ENCODE data around the gene CTBP2. TPM values are rescaled to one million over a fixed set of nuclear protein-coding genes. Genes with fewer than 3 reads are reported as not detected.

Gene CTBP2
- total RNA-seq, 1 experiment from 2014 or later, result 191 TPM

GRCh38 chr10:125206623-125207022 is 46.3 kb upstream of the CTBP2 start:
- H3K36me3 Mint-ChIP-seq, result no peaks in the 10 kb centered on the region
- ATAC-seq, result no peak

DNA sequence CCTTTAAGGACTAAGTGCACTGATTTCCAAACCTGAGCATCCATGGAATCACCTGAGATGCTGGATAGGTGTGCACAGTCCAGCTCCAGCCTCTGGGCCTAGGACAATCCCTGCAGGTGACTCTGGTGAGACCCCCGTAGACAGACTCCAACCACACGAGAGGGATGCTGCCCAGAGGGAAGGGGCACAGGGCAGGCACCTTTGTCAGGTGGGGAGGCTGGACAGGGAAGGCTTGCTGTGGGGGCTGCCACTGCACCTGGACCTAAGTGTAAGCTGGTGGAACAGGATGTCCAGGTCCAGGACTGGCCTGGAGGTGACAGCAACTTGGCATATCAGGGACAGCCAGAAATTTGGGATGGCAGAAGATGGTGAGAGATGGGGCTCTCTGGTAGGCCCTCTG is 45.1 kb upstream of the CTBP2 start:
- POLR2A ChIA-PET, result no interaction called here
- H3K4me1 Mint-ChIP-seq, result peaks cover 8% of the 10 kb centered on the region; the same call in 1 of the 2 replicates
- ATAC-seq (no peak), DNase-seq (ENCODE audit: low spot score) (no peak)
- no peaks in the 10 kb centered on the region for H3K9me3 Mint-ChIP-seq
- TF ChIP-seq GABPB1 (CRISPR knock-in tag; IDR thresholded peaks at IDR 0.05) (no peak), ZNF121 (CRISPR knock-in tag; IDR thresholded peaks at IDR 0.05) (no peak), ETV6 (CRISPR knock-in tag; IDR thresholded peaks at IDR 0.05) (no peak), GTF2I (CRISPR knock-in tag; conservative IDR thresholded peaks at IDR 0.05) (no peak)
- TF ChIP-seq, protein P1, sequence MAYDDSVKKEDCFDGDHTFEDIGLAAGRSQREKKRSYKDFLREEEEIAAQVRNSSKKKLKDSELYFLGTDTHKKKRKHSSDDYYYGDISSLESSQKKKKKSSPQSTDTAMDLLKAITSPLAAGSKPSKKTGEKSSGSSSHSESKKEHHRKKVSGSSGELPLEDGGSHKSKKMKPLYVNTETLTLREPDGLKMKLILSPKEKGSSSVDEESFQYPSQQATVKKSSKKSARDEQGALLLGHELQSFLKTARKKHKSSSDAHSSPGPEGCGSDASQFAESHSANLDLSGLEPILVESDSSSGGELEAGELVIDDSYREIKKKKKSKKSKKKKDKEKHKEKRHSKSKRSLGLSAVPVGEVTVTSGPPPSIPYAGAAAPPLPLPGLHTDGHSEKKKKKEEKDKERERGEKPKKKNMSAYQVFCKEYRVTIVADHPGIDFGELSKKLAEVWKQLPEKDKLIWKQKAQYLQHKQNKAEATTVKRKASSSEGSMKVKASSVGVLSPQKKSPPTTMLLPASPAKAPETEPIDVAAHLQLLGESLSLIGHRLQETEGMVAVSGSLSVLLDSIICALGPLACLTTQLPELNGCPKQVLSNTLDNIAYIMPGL (CRISPR knock-in tag; IDR thresholded peaks at IDR 0.05), result no peak
- TF ChIP-seq, protein P2, sequence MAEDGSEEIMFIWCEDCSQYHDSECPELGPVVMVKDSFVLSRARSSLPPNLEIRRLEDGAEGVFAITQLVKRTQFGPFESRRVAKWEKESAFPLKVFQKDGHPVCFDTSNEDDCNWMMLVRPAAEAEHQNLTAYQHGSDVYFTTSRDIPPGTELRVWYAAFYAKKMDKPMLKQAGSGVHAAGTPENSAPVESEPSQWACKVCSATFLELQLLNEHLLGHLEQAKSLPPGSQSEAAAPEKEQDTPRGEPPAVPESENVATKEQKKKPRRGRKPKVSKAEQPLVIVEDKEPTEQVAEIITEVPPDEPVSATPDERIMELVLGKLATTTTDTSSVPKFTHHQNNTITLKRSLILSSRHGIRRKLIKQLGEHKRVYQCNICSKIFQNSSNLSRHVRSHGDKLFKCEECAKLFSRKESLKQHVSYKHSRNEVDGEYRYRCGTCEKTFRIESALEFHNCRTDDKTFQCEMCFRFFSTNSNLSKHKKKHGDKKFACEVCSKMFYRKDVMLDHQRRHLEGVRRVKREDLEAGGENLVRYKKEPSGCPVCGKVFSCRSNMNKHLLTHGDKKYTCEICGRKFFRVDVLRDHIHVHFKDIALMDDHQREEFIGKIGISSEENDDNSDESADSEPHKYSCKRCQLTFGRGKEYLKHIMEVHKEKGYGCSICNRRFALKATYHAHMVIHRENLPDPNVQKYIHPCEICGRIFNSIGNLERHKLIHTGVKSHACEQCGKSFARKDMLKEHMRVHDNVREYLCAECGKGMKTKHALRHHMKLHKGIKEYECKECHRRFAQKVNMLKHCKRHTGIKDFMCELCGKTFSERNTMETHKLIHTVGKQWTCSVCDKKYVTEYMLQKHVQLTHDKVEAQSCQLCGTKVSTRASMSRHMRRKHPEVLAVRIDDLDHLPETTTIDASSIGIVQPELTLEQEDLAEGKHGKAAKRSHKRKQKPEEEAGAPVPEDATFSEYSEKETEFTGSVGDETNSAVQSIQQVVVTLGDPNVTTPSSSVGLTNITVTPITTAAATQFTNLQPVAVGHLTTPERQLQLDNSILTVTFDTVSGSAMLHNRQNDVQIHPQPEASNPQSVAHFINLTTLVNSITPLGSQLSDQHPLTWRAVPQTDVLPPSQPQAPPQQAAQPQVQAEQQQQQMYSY (CRISPR knock-in tag; IDR thresholded peaks at IDR 0.05), result no peak
- peaks cover 4% of the 10 kb centered on the region for H3K27me3 Mint-ChIP-seq (ENCODE audit: low read depth)
- CTCF ChIA-PET, result no interaction called here
- H3K4me3 Mint-ChIP-seq, result no peak overlapping the region
- H3K27ac Mint-ChIP-seq, result no peak overlapping the region
- H3K36me3 Mint-ChIP-seq, result no peaks in the 10 kb centered on the region

More at GRCh38 chr10:125206623-125207022, 46.3 kb upstream of the CTBP2 start:
- POLR2A ChIA-PET, result no interaction called here
- Mint-ChIP-seq H3K9me3 (peaks cover 8% of the 10 kb centered on the region; the same call in 1 of the 2 replicates), H3K27me3 (ENCODE audit: low read depth) (peaks cover 4% of the 10 kb centered on the region), H3K27ac (no peak overlapping the region), H3K4me3 (no peak overlapping the region), H3K4me1 (peaks cover 8% of the 10 kb centered on the region; the same call in 1 of the 2 replicates)
- no peak for TF ChIP-seq ELF4 (CRISPR knock-in tag; IDR thresholded peaks at IDR 0.05; ENCODE audit: low read depth)
- no peak for TF ChIP-seq E2F1 (CRISPR knock-in tag; IDR thresholded peaks at IDR 0.05)
- no peak for TF ChIP-seq SOX15 (CRISPR knock-in tag; IDR thresholded peaks at IDR 0.05)
- no peak for TF ChIP-seq SMAD3 (CRISPR knock-in tag; IDR thresholded peaks at IDR 0.05; ENCODE audit: borderline replicate concordance)
- TF ChIP-seq USF2 (CRISPR knock-in tag; IDR thresholded peaks at IDR 0.05), result no peak
- TF ChIP-seq, protein P3, sequence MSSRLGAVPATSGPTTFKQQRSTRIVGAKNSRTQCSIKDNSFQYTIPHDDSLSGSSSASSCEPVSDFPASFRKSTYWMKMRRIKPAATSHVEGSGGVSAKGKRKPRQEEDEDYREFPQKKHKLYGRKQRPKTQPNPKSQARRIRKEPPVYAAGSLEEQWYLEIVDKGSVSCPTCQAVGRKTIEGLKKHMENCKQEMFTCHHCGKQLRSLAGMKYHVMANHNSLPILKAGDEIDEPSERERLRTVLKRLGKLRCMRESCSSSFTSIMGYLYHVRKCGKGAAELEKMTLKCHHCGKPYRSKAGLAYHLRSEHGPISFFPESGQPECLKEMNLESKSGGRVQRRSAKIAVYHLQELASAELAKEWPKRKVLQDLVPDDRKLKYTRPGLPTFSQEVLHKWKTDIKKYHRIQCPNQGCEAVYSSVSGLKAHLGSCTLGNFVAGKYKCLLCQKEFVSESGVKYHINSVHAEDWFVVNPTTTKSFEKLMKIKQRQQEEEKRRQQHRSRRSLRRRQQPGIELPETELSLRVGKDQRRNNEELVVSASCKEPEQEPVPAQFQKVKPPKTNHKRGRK (CRISPR knock-in tag; IDR thresholded peaks at IDR 0.05; ENCODE audit: borderline replicate concordance), result no peak
- no peak for TF ChIP-seq RORB (CRISPR knock-in tag; IDR thresholded peaks at IDR 0.05)
- TF ChIP-seq MYBL2 (CRISPR knock-in tag; IDR thresholded peaks at IDR 0.05), result no peak
- TF ChIP-seq ZNF263 (CRISPR knock-in tag; IDR thresholded peaks at IDR 0.05; ENCODE audit: low read depth), result no peak
- TF ChIP-seq TCF7 (CRISPR knock-in tag; IDR thresholded peaks at IDR 0.05; ENCODE audit: low read depth), result no peak
- TF ChIP-seq ATF1 (CRISPR knock-in tag; IDR thresholded peaks at IDR 0.05), result no peak
- TF ChIP-seq ZNF671 (CRISPR knock-in tag; IDR thresholded peaks at IDR 0.05), result no peak
- CTCF ChIA-PET, result no interaction called here
- no peak for DNase-seq (ENCODE audit: low spot score)

All from WTC11 (cell line).